Measurements from ENCODE around the gene SLC4A11.

Gene SLC4A11

DNA sequence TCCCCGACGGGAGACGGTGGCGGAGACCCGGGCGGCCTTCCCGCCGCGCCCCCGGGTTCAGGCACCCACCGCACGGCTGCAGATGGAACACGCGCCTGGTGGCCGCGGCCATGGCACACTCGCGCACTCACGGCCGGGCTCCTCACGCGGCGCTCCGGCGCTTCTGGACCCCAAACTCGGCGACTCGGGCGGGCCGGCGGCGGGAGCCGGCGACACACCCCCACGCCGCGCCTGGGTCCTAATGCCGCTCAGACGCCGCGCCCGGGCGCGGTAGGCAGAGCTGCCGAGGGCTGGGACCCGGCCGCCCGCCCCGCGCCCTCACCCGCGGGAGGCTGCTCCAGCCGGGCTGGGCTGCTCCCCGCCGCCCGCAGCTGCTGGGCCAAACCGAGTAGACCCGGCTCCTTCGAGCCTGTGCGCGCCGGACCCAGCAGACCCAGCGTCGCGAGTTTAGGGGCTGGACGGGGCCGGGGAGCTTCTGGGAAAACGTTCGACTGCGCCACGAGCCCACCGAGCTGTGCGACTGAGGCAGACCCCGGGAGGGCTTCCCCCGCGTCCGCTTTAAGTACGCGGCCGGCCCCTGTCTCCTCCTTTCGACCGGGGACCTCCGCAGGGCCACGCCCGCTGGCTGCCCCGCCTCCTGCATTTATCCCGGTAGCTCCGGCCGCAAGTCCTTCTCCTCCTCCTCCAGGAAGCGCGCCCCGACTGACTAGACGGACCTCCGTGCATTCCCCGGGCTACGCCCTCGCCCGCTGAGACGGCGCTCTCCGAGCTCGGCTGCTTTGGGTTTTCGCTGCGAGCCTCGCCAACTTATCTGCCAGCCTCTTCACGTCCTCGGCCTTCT lies at the start of gene SLC4A11:
Gene SLC4A11, minus strand, starts transcription at position 165 of the 841 bp plus-strand sequence. Its CDS starts 53 bp downstream, at position 112.
- no peak for DNase-seq

DNA sequence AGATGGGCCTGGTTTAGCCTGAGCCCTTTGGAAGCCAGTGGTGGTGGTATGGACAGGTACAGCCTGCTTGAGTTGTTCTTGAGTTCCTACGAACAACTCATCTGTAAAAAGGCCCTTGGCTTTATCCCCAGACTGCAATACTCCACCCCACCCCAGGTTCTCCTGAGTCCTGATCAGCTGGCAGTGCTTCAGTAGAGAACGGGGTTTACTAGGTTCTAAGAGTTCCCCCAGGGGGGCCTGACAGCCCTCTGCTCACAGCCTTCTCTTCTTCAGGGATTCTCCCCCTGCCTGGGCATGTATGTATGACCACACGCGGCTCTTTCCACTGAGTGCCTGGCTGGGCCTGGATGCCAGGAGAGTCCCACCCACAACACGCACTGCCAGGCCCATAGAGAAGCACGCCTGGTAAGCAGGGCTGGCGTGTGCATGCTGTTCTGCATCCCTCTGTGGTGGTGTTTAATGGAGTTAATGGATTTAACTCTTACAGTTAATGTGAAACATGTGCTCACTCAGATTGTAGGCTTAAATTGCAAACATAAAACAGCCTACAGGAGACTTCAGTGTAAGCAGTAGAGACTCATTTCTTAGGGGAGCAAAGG lies 44.3 kb upstream of the SLC4A11 start:
- no peak for DNase-seq

DNA sequence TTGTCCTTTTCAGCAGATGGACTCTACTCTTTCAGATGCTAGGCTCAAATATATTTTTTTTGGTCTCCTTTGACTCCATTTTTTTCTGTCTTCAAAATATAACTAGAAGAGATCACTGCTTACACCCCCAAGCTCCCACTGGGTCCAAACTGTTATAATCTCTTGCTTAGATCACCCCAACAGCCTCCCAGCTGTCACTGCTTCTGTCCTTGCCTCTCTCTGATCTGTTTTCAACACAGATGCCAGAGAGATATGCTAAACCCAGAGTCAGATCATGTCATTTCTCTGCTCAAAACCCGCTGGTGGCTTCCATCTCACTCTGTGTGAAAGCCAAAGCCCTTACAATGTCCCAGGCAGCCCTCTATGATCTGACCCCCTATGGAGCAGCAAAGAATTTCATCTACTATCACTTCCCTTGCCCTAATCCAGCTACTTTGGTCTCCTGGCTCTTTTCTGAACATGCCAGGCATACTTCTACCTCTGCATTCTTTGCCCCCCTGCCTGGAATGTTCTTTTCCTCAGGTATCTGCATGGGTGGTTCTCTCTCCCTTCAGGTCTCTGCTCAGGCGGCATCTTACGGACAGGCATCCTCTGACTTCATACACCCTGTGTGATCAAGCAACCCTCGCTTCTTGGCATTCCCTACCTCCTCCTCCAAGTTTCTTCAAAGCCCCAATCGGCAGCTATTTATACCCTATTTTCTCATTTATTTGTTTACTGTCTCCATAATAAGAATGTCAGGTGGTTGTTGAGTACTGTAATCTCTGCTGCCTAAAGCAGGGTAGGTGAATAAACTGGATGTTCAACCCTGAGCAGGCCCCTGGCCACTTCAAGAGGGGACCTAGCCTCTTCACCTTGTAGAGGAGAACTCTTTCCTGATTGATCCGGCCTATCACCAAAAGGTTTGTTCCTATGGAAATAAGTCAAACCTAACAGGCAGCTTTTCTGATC lies 43.6 kb upstream of the SLC4A11 start:
- DNase-seq, result no peak

DNA sequence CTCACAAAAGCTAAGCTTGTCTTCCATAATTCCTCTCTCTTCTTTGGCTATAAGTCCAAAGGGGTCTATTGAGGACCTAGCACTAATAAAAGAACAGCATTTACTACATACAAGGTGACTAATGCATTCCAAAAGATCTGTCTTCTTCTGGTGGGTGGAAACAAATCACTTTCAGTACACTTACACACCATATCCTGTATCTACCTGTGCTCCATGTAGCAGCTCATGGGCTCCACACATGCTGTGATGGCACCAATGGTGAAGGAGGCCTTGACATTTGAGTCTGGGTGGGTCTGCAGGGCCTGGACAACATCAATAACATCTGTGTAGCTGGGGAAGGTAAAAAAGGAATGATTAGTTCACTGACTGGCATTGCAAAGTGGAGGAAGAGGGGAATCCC lies 42.4 kb upstream of the SLC4A11 start:
- no peak for DNase-seq

DNA sequence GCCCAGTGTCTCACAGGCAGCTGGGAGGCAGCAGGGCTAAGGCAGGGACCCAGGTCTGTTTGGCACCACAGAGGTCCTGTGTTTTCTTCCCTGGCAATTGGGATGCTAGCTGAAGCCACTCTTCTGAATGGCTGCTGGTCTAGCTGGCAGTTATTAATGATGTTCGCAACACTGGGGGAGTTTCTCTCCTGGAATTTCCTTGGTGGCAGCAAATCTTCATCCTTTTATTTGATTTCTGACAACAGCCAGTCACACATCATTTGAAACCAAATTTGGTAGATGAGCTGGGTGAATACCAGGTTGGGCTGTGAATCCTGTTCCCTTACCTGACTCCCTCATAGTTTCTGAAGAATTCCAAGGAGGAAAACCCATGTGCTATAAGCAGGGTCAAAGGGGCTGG lies 40.8 kb upstream of the SLC4A11 start:
- DNase-seq, result no peak

DNA sequence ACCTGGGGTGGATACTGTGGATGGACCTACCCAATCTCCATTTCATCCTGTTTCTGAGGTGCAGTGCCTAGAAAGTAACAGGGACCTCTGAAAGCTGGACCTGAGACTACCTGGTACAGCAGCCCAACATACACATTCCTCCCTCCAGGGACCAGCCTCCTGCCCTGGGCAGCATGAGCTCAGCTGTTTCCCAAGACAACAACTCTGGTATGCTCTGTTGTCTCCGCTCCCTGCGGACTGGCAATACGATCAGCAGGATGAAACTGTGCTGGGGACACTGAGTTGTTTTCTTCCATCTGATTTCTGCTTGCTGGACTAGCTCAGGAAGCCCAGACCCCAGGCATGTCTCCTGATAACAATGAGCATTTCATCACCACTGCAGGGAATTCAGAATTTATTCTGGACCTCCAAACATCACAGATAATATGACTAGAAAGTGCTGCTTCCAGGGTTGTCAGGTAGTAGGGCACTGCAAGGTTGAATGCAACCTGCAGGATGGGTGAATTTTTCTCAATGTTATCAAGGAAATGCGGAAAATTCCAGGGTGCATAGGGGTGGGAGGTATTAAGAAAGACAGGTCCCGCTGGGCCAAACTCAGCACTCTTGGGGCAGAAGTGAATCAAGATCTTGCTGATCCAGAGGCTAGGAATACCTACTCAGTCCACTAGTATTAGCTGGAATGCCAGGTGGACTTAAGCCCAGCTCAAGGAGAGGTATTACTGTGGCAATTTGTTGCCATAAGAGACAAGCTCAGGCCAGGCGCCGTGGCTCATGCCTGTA lies 38.9 kb upstream of the SLC4A11 start:
- no peak for DNase-seq

DNA sequence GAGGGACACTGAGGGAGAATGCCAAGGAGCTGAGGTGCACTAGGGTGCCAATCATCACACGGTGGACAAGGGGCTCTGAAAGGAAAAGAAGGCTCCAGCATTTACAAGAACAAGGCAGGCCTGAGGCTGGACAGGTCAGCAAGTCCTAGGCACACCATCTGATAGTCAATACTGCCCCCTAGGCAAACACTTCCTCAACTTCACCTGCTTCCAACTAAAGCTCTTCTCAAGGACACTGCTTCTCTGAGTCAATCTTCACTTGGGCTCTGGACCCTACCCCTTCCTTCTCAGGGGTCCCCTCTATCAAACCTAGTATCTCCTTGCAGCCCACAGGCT lies 37.7 kb upstream of the SLC4A11 start:
- no peak for DNase-seq

DNA sequence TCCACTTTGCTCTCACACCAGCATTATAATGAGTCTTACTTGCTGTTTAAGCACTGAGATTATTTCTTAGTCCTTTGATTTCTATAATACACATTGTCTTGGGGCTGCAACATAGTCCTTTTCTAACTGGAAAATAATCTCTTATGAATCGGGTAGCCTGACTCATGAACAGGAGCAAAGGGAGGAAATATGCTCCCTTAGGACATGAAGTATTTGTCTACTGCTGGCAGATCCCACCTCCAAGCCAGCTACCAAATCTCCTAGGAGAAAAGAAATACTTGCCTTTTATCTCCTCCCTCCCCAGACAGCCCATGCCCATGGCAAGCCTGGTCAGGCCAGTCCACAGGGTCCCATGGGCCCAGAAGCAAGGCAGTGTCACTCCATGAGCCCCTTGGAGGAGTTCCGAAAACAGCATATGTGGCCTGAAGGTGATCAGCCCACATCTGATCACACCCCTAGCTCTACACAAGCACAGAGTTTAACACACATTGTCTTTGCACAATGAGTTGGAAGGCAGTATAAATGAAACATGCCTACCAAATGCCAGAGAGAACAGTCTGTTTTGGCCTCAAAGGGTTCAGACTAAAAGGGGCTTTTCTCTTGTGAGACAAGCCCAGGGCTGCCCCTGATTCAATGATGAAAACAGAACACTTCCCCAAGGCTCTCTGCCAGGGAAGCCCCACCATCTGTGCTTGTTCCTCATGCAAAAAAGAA lies 37.1 kb upstream of the SLC4A11 start:
- no peak for DNase-seq

DNA sequence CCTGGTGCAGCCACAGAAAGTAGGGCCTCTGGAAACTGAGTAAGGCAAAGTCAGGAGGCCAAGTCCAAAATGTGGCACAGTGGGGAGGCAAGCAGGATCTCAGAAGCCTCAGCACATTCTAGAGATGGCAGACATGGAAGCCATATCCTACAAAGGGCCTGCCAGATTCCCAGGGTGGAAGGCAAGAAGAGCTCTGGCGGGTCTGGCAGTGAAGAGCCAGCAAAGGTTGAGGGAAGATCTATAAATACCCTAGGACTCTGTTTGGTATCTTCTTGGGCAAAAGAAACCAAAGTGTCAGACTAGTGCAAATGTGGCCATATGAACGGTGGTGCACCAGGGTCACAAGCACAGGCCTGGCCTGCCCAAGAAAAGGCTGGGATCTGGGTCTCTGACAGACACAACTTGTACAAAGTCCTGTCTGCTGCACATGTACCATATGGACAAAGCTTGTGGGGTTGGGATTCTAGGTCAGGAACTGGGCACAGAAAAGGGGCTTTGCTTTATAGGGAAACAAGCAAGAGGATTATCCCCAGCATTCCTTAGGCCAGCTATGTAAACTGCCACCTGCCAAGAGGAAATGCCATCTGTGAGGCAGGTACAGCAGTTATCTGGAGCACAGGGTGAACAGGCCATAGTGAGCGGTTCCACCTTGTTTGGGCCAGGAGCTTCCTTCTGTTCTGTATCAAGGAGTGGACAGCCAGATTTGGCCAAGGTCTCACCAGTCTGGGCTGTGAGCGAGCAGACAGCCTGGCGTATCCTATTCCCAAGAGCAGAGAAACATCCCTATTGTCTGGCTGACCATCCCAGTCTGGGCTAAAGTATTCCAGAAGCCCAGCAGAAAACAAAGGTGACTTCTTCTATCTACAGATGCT lies 36.3 kb upstream of the SLC4A11 start:
- DNase-seq, result no peak

DNA sequence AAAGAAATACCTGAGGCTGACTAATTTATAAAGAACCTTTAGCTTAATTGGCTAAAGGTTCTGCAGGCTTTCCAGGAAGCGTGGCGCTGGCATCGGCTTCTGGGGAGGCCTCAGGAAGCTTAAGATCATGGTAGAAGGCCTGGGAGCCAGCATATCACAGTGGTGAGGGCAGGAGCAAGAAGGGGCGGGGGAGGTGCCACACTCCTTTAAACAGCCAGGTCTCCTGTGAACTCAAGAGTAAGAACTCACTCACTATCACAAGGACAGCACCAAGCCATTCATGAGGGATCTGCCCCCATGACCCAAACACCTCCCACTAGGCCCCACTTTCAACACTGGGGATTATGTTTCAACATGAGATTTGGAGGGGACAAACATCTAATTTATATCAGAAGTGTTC lies 34.4 kb upstream of the SLC4A11 start:
- DNase-seq, result no peak

DNA sequence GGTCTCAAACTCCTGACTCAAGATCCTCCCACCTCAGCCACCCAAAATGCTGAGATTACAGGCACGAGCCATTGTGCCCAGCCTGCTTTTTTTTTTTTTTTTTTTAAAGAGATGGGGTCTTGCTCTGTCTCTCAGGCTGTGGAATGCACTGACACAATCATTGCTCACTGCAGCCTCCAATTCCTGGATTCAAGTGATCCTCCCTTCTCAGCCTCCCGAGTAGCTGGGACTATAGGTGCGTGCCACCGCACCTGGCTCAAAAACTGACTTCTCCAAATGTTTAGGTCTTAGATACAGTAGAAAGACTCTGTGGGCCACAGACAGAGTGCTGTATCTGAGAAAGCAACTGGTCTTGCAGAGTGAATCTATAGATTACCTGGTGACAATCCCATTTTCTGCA lies 31.1 kb upstream of the SLC4A11 start:
- no peak for DNase-seq

DNA sequence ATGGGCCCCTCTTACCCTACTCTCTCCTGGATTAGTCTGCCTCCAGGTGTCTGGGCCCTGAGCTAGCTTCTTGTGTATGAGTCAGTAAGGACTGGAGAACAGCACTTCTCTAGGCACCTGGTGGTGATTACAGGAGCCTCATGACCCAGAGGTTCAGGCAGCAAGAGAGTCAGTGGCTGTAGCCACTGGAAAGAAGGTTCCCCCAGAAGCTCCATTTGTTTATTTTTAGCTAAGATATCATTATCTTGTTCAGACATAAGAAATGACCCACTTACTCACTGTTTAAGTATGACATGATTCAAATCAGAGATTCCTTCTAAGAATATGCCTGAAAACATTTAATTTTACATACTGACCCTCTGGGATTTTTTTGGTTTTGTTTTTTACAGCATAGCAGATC lies 23.6 kb upstream of the SLC4A11 start:
- DNase-seq, result no peak

DNA sequence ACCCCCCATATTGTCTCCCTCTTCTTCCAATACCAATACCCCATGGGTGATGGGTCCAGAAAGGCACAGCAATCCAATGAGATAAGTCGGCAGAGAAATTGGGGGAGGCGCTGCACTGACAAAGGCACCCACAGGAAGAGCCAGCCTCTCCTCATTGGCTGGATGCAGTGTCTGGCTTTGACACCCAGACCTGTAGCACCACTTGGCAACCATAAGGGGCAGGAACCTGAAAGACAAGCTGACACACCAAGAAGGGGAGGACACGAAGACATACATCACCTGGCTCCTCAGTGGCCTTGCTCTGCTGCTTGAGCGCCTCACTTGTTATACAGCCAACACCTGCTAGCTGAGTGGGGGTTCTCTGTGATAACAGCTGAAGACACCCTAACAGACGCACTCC lies 19.4 kb upstream of the SLC4A11 start:
- DNase-seq, result no peak

DNA sequence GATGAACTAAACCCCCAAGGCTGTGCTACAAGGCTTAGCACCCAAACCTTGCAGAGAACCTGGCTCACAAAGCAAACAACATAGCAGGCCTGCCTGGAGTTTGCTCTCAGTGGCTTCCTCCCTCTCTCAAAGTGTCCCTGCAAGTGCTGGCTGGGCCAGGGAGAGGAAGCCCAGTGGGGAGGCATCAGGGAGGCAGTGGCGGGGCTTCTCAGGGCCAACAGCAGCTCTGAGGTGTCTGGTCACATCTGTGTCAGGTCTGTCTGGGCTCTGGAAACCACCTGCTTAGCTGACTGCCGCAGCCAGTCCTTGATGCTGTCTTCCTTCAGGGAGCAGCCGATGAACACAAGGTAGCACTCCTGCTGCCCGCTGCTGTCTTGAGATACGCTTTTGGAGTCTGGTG lies 16.7 kb upstream of the SLC4A11 start:
- DNase-seq, result no peak

DNA sequence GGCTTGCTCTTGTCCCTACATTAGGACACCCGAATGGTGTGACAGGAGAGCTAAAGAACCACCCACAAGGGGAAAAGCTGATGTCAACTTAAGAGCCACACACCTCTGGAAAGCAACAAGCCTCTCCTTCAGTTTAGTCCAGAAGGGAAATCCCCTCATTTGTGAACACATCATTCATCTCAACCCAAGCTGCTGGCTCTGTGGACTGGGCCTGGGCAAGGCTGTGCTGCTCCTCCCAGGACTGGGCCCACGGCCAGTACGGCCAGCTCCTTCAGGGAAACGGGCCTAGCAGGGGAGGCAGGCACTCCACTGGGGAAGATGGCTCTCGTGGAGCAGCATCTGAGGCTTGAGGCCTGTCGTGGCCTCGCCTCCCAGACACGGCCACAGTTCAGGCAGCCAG lies 12.8 kb upstream of the SLC4A11 start:
- no peak for DNase-seq

DNA sequence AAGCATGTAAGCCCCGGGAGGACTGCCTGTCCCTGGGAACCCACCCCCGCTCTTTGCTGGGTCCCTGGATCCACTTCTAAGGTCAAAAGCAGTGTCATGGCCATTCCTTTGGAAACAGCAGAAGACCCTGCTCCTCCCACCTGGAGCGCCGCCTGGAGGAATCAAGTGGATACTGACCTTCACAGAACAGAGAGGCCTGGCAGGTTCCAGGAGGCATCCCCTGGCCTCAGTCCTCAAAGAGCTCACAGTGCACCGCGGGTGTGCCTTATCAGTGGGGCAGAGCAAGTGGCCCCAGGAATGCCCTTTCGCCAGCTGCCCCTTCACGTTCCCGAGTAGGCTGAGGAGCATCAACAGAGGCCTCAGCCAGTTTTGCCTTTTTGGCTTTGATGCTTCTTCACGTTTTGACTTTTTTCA lies 11.1 kb upstream of the SLC4A11 start:
- DNase-seq, result no peak

DNA sequence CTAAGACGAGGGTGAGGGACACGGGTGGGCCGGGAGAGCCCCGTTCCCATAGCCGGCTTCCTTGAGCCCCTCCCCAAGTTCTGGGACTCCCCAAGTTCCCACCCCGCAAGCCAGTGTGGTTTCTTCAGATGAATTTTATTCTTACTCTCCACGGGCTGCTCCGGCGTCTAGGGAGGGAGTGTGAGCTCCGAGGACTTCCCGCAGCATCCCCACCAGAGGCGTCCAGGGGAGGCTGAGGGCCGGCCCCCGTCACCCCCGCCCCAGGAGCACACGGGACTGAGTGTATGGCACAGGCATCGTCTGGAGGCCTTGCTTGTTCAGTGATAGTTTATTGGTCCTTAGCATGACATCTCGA lies 10.0 kb upstream of the SLC4A11 start:
- DNase-seq, result no peak

DNA sequence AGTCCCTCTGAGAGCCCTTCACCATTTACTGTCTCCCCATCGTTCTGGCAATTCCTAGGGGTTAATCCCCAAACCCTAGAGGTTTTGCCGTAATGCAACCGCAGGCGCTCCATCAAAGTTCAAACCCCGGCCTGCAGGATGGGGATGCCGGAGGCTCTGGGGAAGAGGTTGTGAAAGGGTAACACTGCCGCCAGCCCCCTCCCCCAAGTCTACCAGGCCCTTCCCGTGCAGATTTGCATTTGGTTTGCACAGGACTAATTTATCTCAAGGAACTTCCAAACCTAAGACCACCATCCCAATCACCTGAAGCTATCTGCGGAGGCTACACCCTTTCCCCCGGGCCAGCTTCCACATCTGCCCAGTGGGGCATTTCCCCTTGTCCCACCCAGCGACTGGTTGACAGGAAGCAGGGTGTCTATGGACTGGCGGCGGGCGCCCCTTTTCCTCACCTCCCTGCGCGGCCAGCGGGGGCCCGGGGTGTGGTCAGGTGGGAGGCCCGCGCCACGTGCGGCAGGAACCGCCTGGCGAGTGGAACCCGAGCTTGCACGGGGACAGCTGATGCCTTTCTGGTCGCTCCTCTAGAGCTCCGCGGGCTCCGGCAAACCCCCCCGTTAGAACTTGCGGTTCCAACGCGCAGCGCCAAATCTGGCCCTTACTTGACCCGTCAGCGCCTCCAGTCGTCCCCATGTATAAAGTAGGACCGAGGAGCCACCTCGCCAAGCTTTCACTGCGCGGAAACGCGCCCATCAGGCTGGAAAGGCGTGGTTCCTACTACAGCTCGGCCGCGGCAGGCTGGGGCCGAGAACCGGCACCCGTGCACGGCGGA lies 9.4 kb upstream of the SLC4A11 start:
- peak; percentile 62 for DNase-seq

DNA sequence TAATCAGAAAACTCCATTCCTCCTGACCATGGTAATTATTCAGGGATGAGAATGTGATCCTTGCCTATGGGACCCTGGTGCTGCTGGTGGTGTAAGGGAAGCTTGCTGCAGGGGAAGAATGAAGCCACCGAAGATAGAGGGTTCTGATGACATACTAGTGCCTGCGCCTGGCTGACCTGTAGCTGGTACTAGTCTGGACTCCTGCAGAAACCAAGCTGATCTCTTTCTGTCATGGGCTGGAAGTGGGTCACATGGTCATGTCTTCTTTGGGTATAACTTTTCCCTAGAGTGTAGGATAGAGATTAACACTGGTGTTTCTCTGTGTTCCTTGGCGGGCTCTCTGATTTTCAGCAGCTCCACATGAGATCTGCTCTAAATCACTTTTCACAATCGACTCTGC lies 8.6 kb upstream of the SLC4A11 start:
- DNase-seq, result no peak

DNA sequence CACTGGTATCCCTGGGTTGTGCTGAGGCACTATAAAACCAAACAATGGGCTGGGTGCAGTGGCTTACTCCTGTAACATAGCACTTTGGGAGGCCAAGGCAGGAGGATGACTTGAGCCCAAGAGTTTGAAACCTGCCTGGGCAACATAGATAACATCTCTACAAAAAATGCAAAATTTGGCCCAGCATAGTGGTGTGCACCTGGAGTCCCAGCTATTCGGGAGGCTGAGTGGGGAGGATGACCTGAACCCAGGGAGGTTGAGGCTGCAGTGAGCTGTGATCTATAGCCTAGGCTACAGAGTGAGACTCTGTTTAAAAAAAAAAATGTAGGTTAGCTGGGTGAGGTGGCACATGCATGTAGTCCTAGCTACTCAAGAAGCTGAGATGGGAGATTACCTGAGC lies 7.7 kb upstream of the SLC4A11 start:
- no peak for DNase-seq

All from right hindlimb (tissue), 1 donor.